ENCODE results near the gene FBXW8.

GRCh38 chr12:117035287-117035686 lies 124.5 kb downstream of the FBXW8 start:
- TF ChIP-seq MAX (CRISPR knock-in tag; IDR thresholded peaks at IDR 0.05) (no peak), CTCF (IDR thresholded peaks at IDR 0.05) (no peak)

All from WTC11 (cell line).